HEK293 (cell line): ENCODE measurements around the gene R3HDML.

ENCODE experiments used
- CTCF ChIP-seq: fragments of 450-650 bp; formaldehyde crosslinking; IDR thresholded peaks from 2 replicates; pipeline ENCODE4 v1.5.1; 2016; ENCODE audit warnings: missing biosample characterization, missing genetic modification characterization
- MEIS1 ChIP-seq: sonication (generic); formaldehyde crosslinking; IDR thresholded peaks from 2 replicates; pipeline ENCODE4 v1.8.1; 2022; ENCODE audit warnings: missing genetic modification reagents, mild to moderate bottlenecking, borderline replicate concordance
- REST ChIP-seq: fragments of 450-650 bp; formaldehyde crosslinking; IDR thresholded peaks from 2 replicates; pipeline ENCODE4 v1.5.1; 2016; ENCODE audit warnings: missing biosample characterization, missing genetic modification characterization
- TCF7L2 ChIP-seq: IDR thresholded peaks from 2 replicates; pipeline ENCODE4 v1.6.1; 2011; ENCODE audit warnings: low read depth, mild to moderate bottlenecking, inconsistent platforms, low read length, moderate library complexity, borderline replicate concordance
- ZBTB17 ChIP-seq: fragments of 450-650 bp; formaldehyde crosslinking; IDR thresholded peaks from 2 replicates; pipeline ENCODE4 v1.5.1; 2016; ENCODE audit warnings: missing biosample characterization, missing genetic modification characterization
- ZNF169 ChIP-seq: fragments of 450-650 bp; formaldehyde crosslinking; IDR thresholded peaks from 2 replicates; pipeline ENCODE4 v1.5.1; 2016; ENCODE audit warnings: missing biosample characterization, missing genetic modification characterization
- ZNF24 ChIP-seq: fragments of 450-650 bp; formaldehyde crosslinking; IDR thresholded peaks from 2 replicates; pipeline ENCODE4 v1.5.1; 2016; ENCODE audit warnings: missing biosample characterization, missing genetic modification characterization
- ZNF311 ChIP-seq: fragments of 450-650 bp; formaldehyde crosslinking; IDR thresholded peaks from 2 replicates; pipeline ENCODE4 v1.5.1; 2017; ENCODE audit warnings: missing biosample characterization, missing genetic modification characterization, borderline replicate concordance
- ZNF335 ChIP-seq: fragments of 450-650 bp; formaldehyde crosslinking; conservative IDR thresholded peaks from 2 replicates; pipeline ENCODE4 v1.5.1; 2016; ENCODE audit warnings: missing biosample characterization, missing genetic modification characterization

GRCh38 chr20:44287272-44288097 is 49.4 kb upstream of the R3HDML start:
- TF ChIP-seq ZNF335 (tag by site-specific recombination) (no peak), CTCF (no peak), REST (tag by site-specific recombination) (no peak), ZNF169 (tag by site-specific recombination) (no peak), ZNF311 (no peak), ZBTB17 (tag by site-specific recombination) (no peak), ZNF24 (tag by site-specific recombination) (no peak), MEIS1 (CRISPR knock-in tag) (no peak), TCF7L2 (no peak)
